ENCODE results near the gene SS18L1.

GRCh38 chr20:62158088-62158400 is 14.5 kb downstream of the SS18L1 start:
- TF ChIP-seq CTCF (IDR thresholded peaks at IDR 0.05) (no peak), SIN3A (IDR thresholded peaks at IDR 0.05; ENCODE audit: borderline replicate concordance, insufficient read depth, low read depth, low read length) (no peak)

All from Panc1 (cell line).